ENCODE measurements around the gene PRMT2.
A peak's percentile ranks its signal among the peaks of the same experiment; 100 is the strongest.
"Not testable (repeated sequence)": the region's sequence is repeated elsewhere in the genome, so short reads cannot be mapped to it uniquely, and the experiment has no call there.

PRMT2 gene

GRCh38 chr21:46617267-46618051, 18.0 kb upstream of the PRMT2 start:
- no peak for DNase-seq (ENCODE audit: low read depth)

- DNase-seq (ENCODE audit: low read depth), result no peak
Measured at GRCh38 chr21:46618738-46619379, 16.6 kb upstream of the PRMT2 start.

- DNase-seq (ENCODE audit: low read depth), result no peak
Measured at GRCh38 chr21:46619846-46620245, 15.6 kb upstream of the PRMT2 start.

GRCh38 chr21:46620846-46621245, 14.6 kb upstream of the PRMT2 start:
- no peak for DNase-seq (ENCODE audit: low read depth)

GRCh38 chr21:46621457-46622182, 13.9 kb upstream of the PRMT2 start:
- DNase-seq (ENCODE audit: low read depth), result no peak

- no peak for DNase-seq (ENCODE audit: low read depth)
Measured at GRCh38 chr21:46622226-46622625, 13.2 kb upstream of the PRMT2 start.

GRCh38 chr21:46624050-46624449, 11.4 kb upstream of the PRMT2 start:
- no peak for DNase-seq (ENCODE audit: low read depth)

GRCh38 chr21:46625759-46626158, 9.7 kb upstream of the PRMT2 start:
- no peak for DNase-seq (ENCODE audit: low read depth)

GRCh38 chr21:46626536-46626935, 8.9 kb upstream of the PRMT2 start:
- no peak for DNase-seq (ENCODE audit: low read depth)

GRCh38 chr21:46626975-46627501, 8.4 kb upstream of the PRMT2 start:
- no peak for DNase-seq (ENCODE audit: low read depth)

GRCh38 chr21:46627726-46628125, 7.7 kb upstream of the PRMT2 start:
- DNase-seq (ENCODE audit: low read depth), result no peak

- no peak for DNase-seq (ENCODE audit: low read depth)
Measured at GRCh38 chr21:46628868-46629267, 6.6 kb upstream of the PRMT2 start.

GRCh38 chr21:46630915-46631314, 4.6 kb upstream of the PRMT2 start:
- not testable (repeated sequence) for DNase-seq (ENCODE audit: low read depth)

GRCh38 chr21:46633566-46633965, 1.9 kb upstream of the PRMT2 start:
- no peak for DNase-seq (ENCODE audit: low read depth)

- DNase-seq (ENCODE audit: low read depth), result no peak
Measured at GRCh38 chr21:46634427-46634826, 1.0 kb upstream of the PRMT2 start.

- DNase-seq (ENCODE audit: low read depth), result peak; percentile 82
Measured at GRCh38 chr21:46634966-46635323, 529 bp upstream of the PRMT2 start.

- no peak for DNase-seq (ENCODE audit: low read depth)
Measured at GRCh38 chr21:46636181-46636512, 673 bp downstream of the PRMT2 start.

- DNase-seq (ENCODE audit: low read depth), result no peak
Measured at GRCh38 chr21:46636550-46637285, 1.2 kb downstream of the PRMT2 start.

GRCh38 chr21:46637952-46638746, 2.7 kb downstream of the PRMT2 start:
- DNase-seq (ENCODE audit: low read depth), result no peak

- no peak for DNase-seq (ENCODE audit: low read depth)
Measured at GRCh38 chr21:46639489-46640386, 4.3 kb downstream of the PRMT2 start.
